ENCODE measurements around the gene LLGL2. TPM values are rescaled to one million over a fixed set of nuclear protein-coding genes. Genes with fewer than 3 reads are reported as not detected.

Gene LLGL2
- total RNA-seq, 1 donor from 2014 or later = 33.1 TPM

GRCh38 chr17:75486951-75487350 is 38.5 kb upstream of the LLGL2 start:
- Mint-ChIP-seq H3K4me1 (no peaks in the 10 kb centered on the region), H3K27ac (no peak overlapping the region), H3K9me3 (no peaks in the 10 kb centered on the region)

GRCh38 chr17:75487351-75488070 is 38.0 kb upstream of the LLGL2 start:
- H3K4me3 Mint-ChIP-seq = no peak overlapping the region
- peaks cover 2% of the 10 kb centered on the region for H3K36me3 Mint-ChIP-seq
- H3K27ac Mint-ChIP-seq = peak overlapping the region; percentile 31
- no peak for DNase-seq (ENCODE audit: low spot score in 2 of 2, unreplicated experiment in 2 of 2)
- no peaks in the 10 kb centered on the region for H3K9me3 Mint-ChIP-seq
- TF ChIP-seq, protein P1, sequence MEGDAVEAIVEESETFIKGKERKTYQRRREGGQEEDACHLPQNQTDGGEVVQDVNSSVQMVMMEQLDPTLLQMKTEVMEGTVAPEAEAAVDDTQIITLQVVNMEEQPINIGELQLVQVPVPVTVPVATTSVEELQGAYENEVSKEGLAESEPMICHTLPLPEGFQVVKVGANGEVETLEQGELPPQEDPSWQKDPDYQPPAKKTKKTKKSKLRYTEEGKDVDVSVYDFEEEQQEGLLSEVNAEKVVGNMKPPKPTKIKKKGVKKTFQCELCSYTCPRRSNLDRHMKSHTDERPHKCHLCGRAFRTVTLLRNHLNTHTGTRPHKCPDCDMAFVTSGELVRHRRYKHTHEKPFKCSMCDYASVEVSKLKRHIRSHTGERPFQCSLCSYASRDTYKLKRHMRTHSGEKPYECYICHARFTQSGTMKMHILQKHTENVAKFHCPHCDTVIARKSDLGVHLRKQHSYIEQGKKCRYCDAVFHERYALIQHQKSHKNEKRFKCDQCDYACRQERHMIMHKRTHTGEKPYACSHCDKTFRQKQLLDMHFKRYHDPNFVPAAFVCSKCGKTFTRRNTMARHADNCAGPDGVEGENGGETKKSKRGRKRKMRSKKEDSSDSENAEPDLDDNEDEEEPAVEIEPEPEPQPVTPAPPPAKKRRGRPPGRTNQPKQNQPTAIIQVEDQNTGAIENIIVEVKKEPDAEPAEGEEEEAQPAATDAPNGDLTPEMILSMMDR (IDR thresholded peaks at IDR 0.05; ENCODE audit: unreplicated experiment) = no peak
- no peaks in the 10 kb centered on the region for H3K27me3 Mint-ChIP-seq (ENCODE audit: low read depth)
- H3K4me1 Mint-ChIP-seq = no peaks in the 10 kb centered on the region

More at GRCh38 chr17:75486951-75487350, 38.5 kb upstream of the LLGL2 start:
- no peaks in the 10 kb centered on the region for H3K27me3 Mint-ChIP-seq (ENCODE audit: low read depth)
- H3K4me3 Mint-ChIP-seq = no peak overlapping the region
- H3K36me3 Mint-ChIP-seq = peaks cover 2% of the 10 kb centered on the region
- no peak for DNase-seq (ENCODE audit: low spot score in 2 of 2, unreplicated experiment in 2 of 2)
- TF ChIP-seq, protein P1 (IDR thresholded peaks at IDR 0.05; ENCODE audit: unreplicated experiment) = no peak

DNA sequence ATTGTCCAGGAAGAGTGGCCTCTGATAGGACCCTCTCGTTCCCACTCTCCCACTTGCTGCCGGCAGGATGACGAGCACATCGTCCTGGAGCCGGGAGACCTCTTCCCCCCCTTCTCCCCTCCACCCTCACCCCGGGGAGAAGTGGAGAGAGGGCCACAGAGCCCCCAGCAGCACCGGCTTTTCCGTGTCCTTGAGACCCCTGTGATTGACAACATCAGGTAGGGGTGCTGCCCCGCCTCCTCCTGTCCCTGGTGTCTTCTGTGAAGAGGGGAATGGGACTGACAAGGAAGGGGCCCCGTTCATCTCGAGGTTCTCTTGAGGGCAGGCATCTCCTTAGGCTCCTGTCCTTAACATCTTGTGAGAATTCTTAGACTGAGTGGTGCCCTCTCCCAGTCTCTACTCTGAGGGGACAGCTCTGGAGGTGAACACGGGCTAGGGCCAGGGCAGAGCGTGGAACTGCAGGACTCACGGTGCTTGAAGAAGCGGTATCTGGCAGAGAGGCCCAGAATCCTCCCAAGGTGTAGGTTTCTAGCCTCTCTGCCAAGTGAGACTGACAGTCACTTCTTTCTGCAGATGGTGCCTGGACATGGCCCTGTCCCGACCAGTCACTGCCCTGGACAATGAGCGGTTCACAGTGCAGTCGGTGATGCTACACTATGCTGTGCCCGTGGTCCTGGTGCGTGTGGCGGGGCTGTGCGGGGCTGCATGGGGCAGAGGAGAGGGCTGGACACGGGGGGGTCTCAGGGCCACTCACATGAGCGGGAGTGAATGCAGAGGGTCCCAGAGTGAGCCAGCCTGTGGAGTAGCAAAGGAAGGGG is 36.6 kb upstream of the LLGL2 start:
- no peak overlapping the region for H3K4me3 Mint-ChIP-seq
- DNase-seq (ENCODE audit: low spot score in 2 of 2, unreplicated experiment in 2 of 2) = no peak
- TF ChIP-seq, protein P1 (IDR thresholded peaks at IDR 0.05; ENCODE audit: unreplicated experiment) = no peak
- H3K36me3 Mint-ChIP-seq = peaks cover 4% of the 10 kb centered on the region
- H3K4me1 Mint-ChIP-seq = no peaks in the 10 kb centered on the region
- no peak overlapping the region for H3K27ac Mint-ChIP-seq
- H3K27me3 Mint-ChIP-seq (ENCODE audit: low read depth) = no peaks in the 10 kb centered on the region
- no peaks in the 10 kb centered on the region for H3K9me3 Mint-ChIP-seq

- no peak overlapping the region for H3K27ac Mint-ChIP-seq
- H3K36me3 Mint-ChIP-seq = peaks cover 7% of the 10 kb centered on the region
- H3K4me1 Mint-ChIP-seq = no peaks in the 10 kb centered on the region
- H3K4me3 Mint-ChIP-seq = no peak overlapping the region
- TF ChIP-seq, protein P1 (IDR thresholded peaks at IDR 0.05; ENCODE audit: unreplicated experiment) = no peak
- no peaks in the 10 kb centered on the region for H3K27me3 Mint-ChIP-seq (ENCODE audit: low read depth)
- H3K9me3 Mint-ChIP-seq = no peaks in the 10 kb centered on the region
- DNase-seq (ENCODE audit: low spot score in 2 of 2, unreplicated experiment in 2 of 2) = no peak
These were observed 36.0 kb upstream of the LLGL2 start for GRCh38 chr17:75489511-75489955.

DNA sequence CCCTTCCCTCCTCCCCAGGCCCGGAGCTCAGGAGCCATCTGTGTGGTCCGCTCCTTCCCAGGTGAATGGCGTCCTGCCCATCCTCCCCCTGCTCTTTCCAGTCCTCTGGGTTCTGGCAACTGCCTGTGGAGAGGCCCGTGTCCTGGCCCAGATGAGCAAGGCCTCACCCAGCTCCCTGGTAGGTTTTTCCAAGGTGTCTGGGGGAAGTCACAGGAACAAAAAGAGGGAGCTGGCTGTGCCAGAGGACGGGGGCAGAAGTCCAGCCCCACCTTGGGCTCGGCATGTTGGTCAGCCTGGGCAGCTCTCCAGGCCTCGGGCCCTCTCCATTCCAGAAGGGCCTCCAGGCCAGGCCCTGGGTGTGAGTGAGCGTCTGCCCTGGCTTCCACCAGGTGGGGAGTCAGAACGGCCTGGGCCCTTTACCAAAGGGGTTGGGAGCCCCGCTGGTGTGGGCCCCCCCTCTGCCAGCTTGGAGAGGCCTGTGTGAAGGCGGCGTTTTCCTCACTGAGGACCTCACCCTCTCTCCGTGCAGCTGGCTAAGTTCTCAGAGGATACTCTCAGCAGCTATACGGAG is 35.2 kb upstream of the LLGL2 start:
- TF ChIP-seq, protein P1 (IDR thresholded peaks at IDR 0.05; ENCODE audit: unreplicated experiment) = no peak
- Mint-ChIP-seq H3K27ac (no peak overlapping the region), H3K36me3 (peaks cover 7% of the 10 kb centered on the region), H3K27me3 (ENCODE audit: low read depth) (no peaks in the 10 kb centered on the region), H3K4me3 (no peak overlapping the region), H3K4me1 (no peaks in the 10 kb centered on the region), H3K9me3 (no peaks in the 10 kb centered on the region)
- DNase-seq (ENCODE audit: low spot score in 2 of 2, unreplicated experiment in 2 of 2) = no peak
